ENCODE results near the gene MPDZ.

GRCh38 chr9:13145340-13145739, 134.2 kb downstream of the MPDZ start:
- no peak for TF ChIP-seq POLR2A (IDR thresholded peaks at IDR 0.05; ENCODE audit: low read depth, low read length)
- no peak for TF ChIP-seq PAX5 (IDR thresholded peaks at IDR 0.05; ENCODE audit: insufficient read depth, low read length, severe bottlenecking)
- no peak for TF ChIP-seq POLR2AphosphoS5 (IDR thresholded peaks at IDR 0.05; ENCODE audit: low read depth, low read length)
- no peak for TF ChIP-seq POU2F2 (IDR thresholded peaks at IDR 0.05; ENCODE audit: low read depth, low read length)
- no peak for TF ChIP-seq TAF1 (IDR thresholded peaks at IDR 0.05; ENCODE audit: low read depth, low read length)
- no peak for TF ChIP-seq SPI1 (IDR thresholded peaks at IDR 0.05; ENCODE audit: low read depth, low read length)
